HG03045 (cell line): ENCODE measurements around the gene ATP5MC2.

Source experiments
- ATAC-seq: cut with Tn5 transposase; IDR thresholded peaks from one replicate; pipeline ENCODE4 v1.9.1; 2021; ENCODE audit warnings: mild to moderate bottlenecking, moderate library complexity; ENCODE audit not compliant: unreplicated experiment

The ATP5MC2 gene

DNA sequence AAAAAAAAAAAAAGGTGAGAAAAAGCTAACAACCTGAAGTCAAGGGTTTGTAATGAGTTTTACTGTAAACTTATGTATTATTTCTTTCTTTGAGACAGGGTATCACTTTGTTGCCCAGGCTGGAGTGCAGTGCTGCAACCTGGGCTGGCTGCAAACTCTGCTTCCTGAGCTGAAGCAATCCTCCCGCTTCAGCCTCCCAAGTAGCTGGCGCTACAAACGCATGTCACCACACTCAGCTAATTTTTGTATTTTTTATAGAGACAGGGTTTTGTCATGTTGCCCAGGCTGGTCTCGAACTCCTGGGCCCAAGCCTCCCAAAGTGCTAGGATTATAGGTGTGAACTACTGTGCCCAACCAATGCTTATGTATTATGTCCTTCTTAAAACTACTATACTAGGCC lies 58.9 kb downstream of the ATP5MC2 start:
- no peak for ATAC-seq
